IMR-90 (cell line): Measurements from ENCODE around the gene TBX4. TPM values are rescaled to one million over a fixed set of nuclear protein-coding genes. Genes with fewer than 3 reads are reported as not detected.

Source experiments
- ATAC-seq: fragments of 200-7000 bp; cut with Tn5 transposase; 2 replicates; pipeline ENCODE4 v1.9.1; 2020; ENCODE audit warnings: low read depth, mild to moderate bottlenecking, moderate library complexity
- BruUV-seq: library from RNA; stranded (reverse); fragments of 400-500 nt; replicated peaks from 2 replicates; lab custom pipeline; 2021; lab: Mats Ljungman, UMichigan
- CTCF ChIA-PET: fragments of 300-600 bp; formaldehyde crosslinking; extraction: SDS; loops from one replicate; lab custom pipeline; 2021; ENCODE audit warnings: antibody characterized with exemption; lab: Yijun Ruan, JAX
- POLR2A ChIA-PET: fragments of 300-600 bp; sonication (Branson Sonifier 250); formaldehyde crosslinking; loops from one replicate; lab custom pipeline; 2022; ENCODE audit warnings: antibody characterized with exemption; ENCODE audit not compliant: unreplicated experiment; lab: Charles Lee
- DNase-seq: peaks from one replicate; pipeline ENCODE4 v3.0.0; 2013
- H2AFZ ChIP-seq: replicated peaks from 2 replicates; pipeline ENCODE3; 2013; ENCODE audit warnings: low read length, mild to moderate bottlenecking; ENCODE audit not compliant: poor library complexity
- H2AK5ac ChIP-seq: 2 replicates; pipeline ENCODE4 v1.6.1; 2013; ENCODE audit warnings: low read depth, low read length, inconsistent platforms
- H2AK9ac ChIP-seq: replicated peaks from 2 replicates; pipeline ENCODE3; 2013; ENCODE audit warnings: mild to moderate bottlenecking, low read depth, low read length, moderate library complexity; ENCODE audit not compliant: poor library complexity
- H2BK120ac ChIP-seq: 2 replicates; pipeline ENCODE4 v1.6.1; 2013; ENCODE audit warnings: low read depth, low read length, inconsistent platforms
- H2BK15ac ChIP-seq: 3 replicates; pipeline ENCODE4 v1.6.1; 2013; ENCODE audit warnings: low read depth, low read length, inconsistent platforms
- H2BK20ac ChIP-seq: 2 replicates; pipeline ENCODE4 v1.6.1; 2013; ENCODE audit warnings: low read depth, mild to moderate bottlenecking, inconsistent platforms, low read length, moderate library complexity
- H2BK5ac ChIP-seq: 2 replicates; pipeline ENCODE4 v1.6.1; 2013; ENCODE audit warnings: mild to moderate bottlenecking, low read depth, low read length, inconsistent platforms; ENCODE audit not compliant: poor library complexity, severe bottlenecking
- H3K14ac ChIP-seq: replicated peaks from 2 replicates; pipeline ENCODE4 v1.6.1; 2013; ENCODE audit warnings: low read depth, low read length, inconsistent platforms
- H3K18ac ChIP-seq: 2 replicates; pipeline ENCODE4 v1.6.1; 2013; ENCODE audit warnings: low read depth, low read length, control low read depth
- H3K23ac ChIP-seq: 2 replicates; pipeline ENCODE4 v1.6.1; 2013; ENCODE audit warnings: low read depth, low read length, inconsistent platforms
- H3K27ac ChIP-seq: 2 replicates; pipeline ENCODE4 v1.5.1; 2013; ENCODE audit warnings: mild to moderate bottlenecking, control low read depth, low read length; ENCODE audit not compliant: insufficient read depth
- H3K27me3 ChIP-seq: 2 replicates; pipeline ENCODE4 v1.6.1; 2013; ENCODE audit warnings: low read length; ENCODE audit not compliant: control insufficient read depth, insufficient read depth
- H3K36me3 ChIP-seq: 2 replicates; pipeline ENCODE4 v1.6.1; 2013; ENCODE audit warnings: low read length, mixed read lengths; ENCODE audit not compliant: control insufficient read depth, insufficient read depth
- H3K4ac ChIP-seq: 2 replicates; pipeline ENCODE4 v1.6.1; 2013; ENCODE audit warnings: low read depth, low read length, inconsistent platforms
- H3K4me1 ChIP-seq: 2 replicates; pipeline ENCODE4 v1.6.1; 2013; ENCODE audit warnings: low read length, mixed read lengths; ENCODE audit not compliant: control insufficient read depth, insufficient read depth
- H3K4me2 ChIP-seq: 2 replicates; pipeline ENCODE4 v1.6.1; 2013; ENCODE audit warnings: low read depth, mild to moderate bottlenecking, control low read depth, low read length, moderate library complexity
- H3K4me3 ChIP-seq: 2 replicates; pipeline ENCODE4 v1.5.1; 2013; ENCODE audit warnings: low read depth, mild to moderate bottlenecking, control low read depth, low read length, moderate library complexity; ENCODE audit not compliant: insufficient read depth
- H3K56ac ChIP-seq: 2 replicates; pipeline ENCODE4 v1.6.1; 2013; ENCODE audit warnings: low read length, inconsistent platforms; ENCODE audit not compliant: insufficient read depth; ENCODE audit errors: extremely low read depth
- H3K79me1 ChIP-seq, 2 experiments: 2 replicates each; pipeline ENCODE4 v1.6.1; 2013; ENCODE audit warnings: low read length in 2 of 2, inconsistent platforms in 1 of 2, low read depth in 1 of 2
- H3K9ac ChIP-seq: 2 replicates; pipeline ENCODE4 v1.6.1; 2013; ENCODE audit warnings: low read depth, low read length, control low read depth
- H3K9me1 ChIP-seq: 2 replicates; pipeline ENCODE4 v1.6.1; 2013; ENCODE audit warnings: low read length, inconsistent platforms; ENCODE audit not compliant: insufficient read depth
- H3K9me3 ChIP-seq: 2 replicates; pipeline ENCODE4 v1.6.1; 2013; ENCODE audit warnings: low read length; ENCODE audit not compliant: control insufficient read depth, insufficient read depth
- H4K20me1 ChIP-seq: 2 replicates; pipeline ENCODE4 v1.6.1; 2013; ENCODE audit warnings: low read length, inconsistent platforms; ENCODE audit not compliant: insufficient read depth
- H4K5ac ChIP-seq: 2 replicates; pipeline ENCODE4 v1.6.1; 2013; ENCODE audit warnings: mild to moderate bottlenecking, low read depth, low read length, control low read depth
- H4K8ac ChIP-seq, 2 experiments: 2 replicates each; pipeline ENCODE4 v1.6.1; 2013; ENCODE audit warnings: low read depth in 2 of 2, low read length in 2 of 2, control low read depth in 1 of 2, inconsistent platforms in 1 of 2
- H4K91ac ChIP-seq: 2 replicates; pipeline ENCODE4 v1.6.1; 2013; ENCODE audit warnings: low read depth, low read length, inconsistent platforms; ENCODE audit not compliant: insufficient read depth
- BHLHE40 ChIP-seq: fragments of 150-350 bp; IDR thresholded peaks from 2 replicates; pipeline ENCODE4 v1.6.1; 2016; ENCODE audit warnings: mild to moderate bottlenecking, low read depth, low read length
- CTCF ChIP-seq: conservative IDR thresholded peaks from 2 replicates; pipeline ENCODE4 v1.5.1; 2012; ENCODE audit warnings: mild to moderate bottlenecking, low read depth, low read length, improper control_type of control experiment
- MXI1 ChIP-seq: IDR thresholded peaks from 2 replicates; pipeline ENCODE4 v1.6.1; 2012; ENCODE audit warnings: low read depth, mild to moderate bottlenecking, low read length, moderate library complexity, borderline replicate concordance
- WGBS, 2 experiments: methylation state at CpG; one replicate each; pipeline versions ENCODE4 v1.1.5 to v1.1.7; 2013; ENCODE audit warnings: missing lambda C conversion rate in 2 of 2; ENCODE audit not compliant: insufficient read length in 1 of 2; ENCODE audit errors: extremely low coverage in 2 of 2; 5-methylcytosine and 5-hydroxymethylcytosine counted together
- dilution Hi-C: fragments of 300-500 bp; cut with HindIII; formaldehyde crosslinking; loops from one replicate; pipeline ENCODE4 v1.14.3; 2018; ENCODE audit warnings: low sequenced_read_pairs; ENCODE audit not compliant: unreplicated experiment
- in situ Hi-C: fragments of 300-500 bp; cut with MboI; formaldehyde crosslinking; loops from 3 replicates; pipeline ENCODE4 v1.14.3; 2019; ENCODE audit warnings: low sequenced_read_pairs, inconsistent platforms, mixed read lengths
- intact Hi-C: fragments of 100-400 bp; cut with micrococcal nuclease; formaldehyde crosslinking; loops from 2 replicates; pipeline ENCODE4 v1.10.0; 2022
- polyA plus RNA-seq, 3 experiments: library from polyadenylated mRNA; depleted of rRNA; stranded (reverse); fragments of >200 nt; gene quantifications; 2 replicates each; pipeline ENCODE4 v1.2.3, GENCODE V29; 2012; ENCODE audit warnings: low replicate concordance in 1 of 3
- total RNA-seq: library from RNA; depleted of rRNA; stranded (reverse); fragments of >200 nt; gene quantifications from 2 replicates; pipeline ENCODE4 v1.2.3, GENCODE V29; 2012

TBX4 gene
- total and polyA plus RNA-seq, 2 of the 4 experiments (the other 2 are of a cell fraction) = 0.05 TPM; not detected in 1

- Histone ChIP-seq H2BK5ac (no peak overlapping the region), H3K23ac (no peak overlapping the region), H2BK15ac (no peak overlapping the region), H3K4me1 (peaks cover 15% of the 10 kb centered on the region), H3K56ac (no peak overlapping the region), H3K9ac (no peak overlapping the region), H3K18ac (no peak overlapping the region), H3K9me3 (no peaks in the 10 kb centered on the region), H3K4me3 (no peak overlapping the region), H2AK5ac (no peak overlapping the region), H4K91ac (no peak overlapping the region), H3K27me3 (0 out of 2 replicates have a peak, but pooled peaks cover 4% of the 10 kb centered on the region), H3K14ac (no peak overlapping the region), H2BK120ac (no peak overlapping the region), H2AFZ (no peak overlapping the region), H4K20me1 (no peaks in the 10 kb centered on the region), H3K79me1 (no peaks in the 10 kb centered on the region), H2AK9ac (no peak overlapping the region), H2BK20ac (no peak overlapping the region), H3K4me2 (no peak overlapping the region), H3K27ac (no peak overlapping the region), H4K5ac (no peak overlapping the region), H3K4ac (no peak overlapping the region), H4K8ac (no peak overlapping the region), H3K36me3 (no peaks in the 10 kb centered on the region), H3K9me1 (peaks cover 10% of the 10 kb centered on the region; the same call in 1 of the 2 replicates)
- WGBS, 2 experiments = 88% methylated on average over 11 of the region's 16 CpGs; no CpG with 5 or more reads in 1 of the 2 experiments
- dilution Hi-C loops (no loop called here), intact Hi-C loops (no loop called here), in situ Hi-C loops (no loop called here)
- no peak for TF ChIP-seq MXI1
- TF ChIP-seq CTCF = no peak
- no peak for TF ChIP-seq BHLHE40
- ATAC-seq (no peak), DNase-seq (no peak)
- no TSS peak for BruUV-seq
- ChIA-PET CTCF (no interaction called here), POLR2A (no interaction called here)
Observed at GRCh38 chr17:61488878-61489718, 36.9 kb downstream of the TBX4 start.
